Panc1 (cell line): Measurements from ENCODE around the gene C2. TPM values are rescaled to one million over a fixed set of nuclear protein-coding genes. Genes with fewer than 3 reads are reported as not detected.
A peak's percentile ranks its signal among the peaks of the same experiment; 100 is the strongest.

Experiments
- ATAC-seq: fragments of 200-7000 bp; cut with Tn5 transposase; 2 replicates; pipeline ENCODE4 v1.9.1; 2020; ENCODE audit warnings: mild to moderate bottlenecking, moderate library complexity
- Bru-seq: library from RNA; stranded (reverse); fragments of 400-500 nt; gene quantifications from one replicate; lab custom pipeline; 2021; lab: Mats Ljungman, UMichigan
- BruChase-seq, 2 experiments: library from RNA; stranded (reverse); fragments of 400-500 nt; gene quantifications; one replicate each; lab custom pipeline; 2021; lab: Mats Ljungman, UMichigan
- BruUV-seq: library from RNA; stranded (reverse); fragments of 400-500 nt; replicated peaks from 2 replicates; lab custom pipeline; 2021; lab: Mats Ljungman, UMichigan
- CTCF ChIA-PET: fragments of 300-600 bp; sonication (Branson Sonifier 250); formaldehyde crosslinking; loops from one replicate; lab custom pipeline; 2022; ENCODE audit warnings: antibody characterized with exemption; lab: Charles Lee
- POLR2A ChIA-PET: fragments of 300-600 bp; sonication (Branson Sonifier 250); formaldehyde crosslinking; loops from one replicate; lab custom pipeline; 2022; ENCODE audit warnings: antibody characterized with exemption; lab: Charles Lee
- DNase-seq: peaks from one replicate; pipeline ENCODE4 v3.0.0-alpha.2; 2010; ENCODE audit warnings: low read depth, low spot score
- H3K27ac ChIP-seq: 2 replicates; pipeline ENCODE4 v1.5.1; 2011; ENCODE audit warnings: mild to moderate bottlenecking, low read length, inconsistent platforms
- H3K27me3 ChIP-seq: fragments of 200-500 bp; sonication (Bioruptor generic); 2 replicates; pipeline ENCODE4 v1.6.0; 2014; ENCODE audit warnings: low read length, inconsistent platforms; ENCODE audit not compliant: control insufficient read depth, insufficient read depth
- H3K36me3 ChIP-seq: fragments of 200-500 bp; sonication (Bioruptor generic); 2 replicates; pipeline ENCODE4 v1.5.1; 2014; ENCODE audit warnings: inconsistent platforms, mild to moderate bottlenecking, low read length, moderate library complexity; ENCODE audit not compliant: control insufficient read depth, insufficient read depth
- H3K4me1 ChIP-seq: 2 replicates; pipeline ENCODE4 v1.5.1; 2011; ENCODE audit warnings: inconsistent platforms, mild to moderate bottlenecking, low read length, moderate library complexity; ENCODE audit not compliant: control insufficient read depth, insufficient read depth
- H3K4me3 ChIP-seq, 2 experiments: 2 replicates each; pipeline ENCODE4 v1.5.1; 2011 to 2012; ENCODE audit warnings: low read depth in 2 of 2, low read length in 2 of 2, mild to moderate bottlenecking in 2 of 2, inconsistent platforms in 1 of 2, moderate library complexity in 1 of 2
- H3K9me3 ChIP-seq: fragments of 200-500 bp; sonication (Bioruptor generic); 2 replicates; pipeline ENCODE4 v1.5.1; 2014; ENCODE audit warnings: low read depth, mild to moderate bottlenecking, inconsistent platforms, low read length, moderate library complexity; ENCODE audit not compliant: control insufficient read depth, insufficient read depth
- CTCF ChIP-seq: fragments of 450-650 bp; IDR thresholded peaks from 2 replicates; pipeline ENCODE4 v1.5.1; 2017; ENCODE audit warnings: mild to moderate bottlenecking
- POLR2AphosphoS5 ChIP-seq: IDR thresholded peaks from 2 replicates; pipeline ENCODE4 v1.6.1; 2012; ENCODE audit warnings: mild to moderate bottlenecking, low read depth, low read length, moderate library complexity
- REST ChIP-seq, 2 experiments: IDR thresholded peaks; 2 replicates each; pipeline ENCODE4 v1.6.1; 2011 to 2012; ENCODE audit warnings: low read depth in 2 of 2, control low read depth in 1 of 2, low read length in 1 of 2, mild to moderate bottlenecking in 1 of 2, moderate library complexity in 1 of 2; ENCODE audit not compliant: insufficient read depth in 1 of 2
- SIN3A ChIP-seq: IDR thresholded peaks from 2 replicates; pipeline ENCODE4 v1.6.1; 2012; ENCODE audit warnings: low read depth, mild to moderate bottlenecking, low read length, moderate library complexity, borderline replicate concordance; ENCODE audit not compliant: insufficient read depth
- TCF7L2 ChIP-seq: IDR thresholded peaks from 2 replicates; pipeline ENCODE4 v1.6.1; 2011; ENCODE audit warnings: mild to moderate bottlenecking, low read depth, low read length, inconsistent platforms
- in situ Hi-C: cut with HindIII; loops from 2 replicates; pipeline ENCODE4 v1.10.0; 2016; ENCODE audit warnings: low sequenced_read_pairs, low pct_unique_long_range_greater_than_20kb
- intact Hi-C: fragments of 100-400 bp; cut with micrococcal nuclease; formaldehyde crosslinking; loops from one replicate; pipeline ENCODE4 v1.10.0; 2022; ENCODE audit not compliant: unreplicated experiment
- long read RNA-seq: library from polyadenylated mRNA; unstranded; transcript quantifications from one replicate; pipeline ENCODE4 v2.0.0, GENCODE V29; 2021; ENCODE audit not compliant: unreplicated experiment
- polyA plus RNA-seq: library from polyadenylated mRNA; unstranded; fragments of >200 nt; gene quantifications from one replicate; pipeline ENCODE4 v1.2.1, GENCODE V29; 2012; ENCODE audit warnings: missing spikeins; ENCODE audit not compliant: insufficient read length
- total RNA-seq: library from RNA; stranded (reverse); gene quantifications from one replicate; pipeline ENCODE4 v1.2.1, GENCODE V29; 2021; ENCODE audit not compliant: unreplicated experiment

The C2 gene
- total RNA-seq, result 1.0 TPM
- 0.90 TPM for polyA plus RNA-seq
- Bru-seq, nascent RNA, result percentile 52 among the genes with signal in this experiment
- BruChase-seq, experiment 1, labeled RNA remaining after a 2-hour chase, result percentile 53 among the genes with signal in this experiment
- percentile 50 among the genes with signal in this experiment for BruChase-seq, experiment 2, labeled RNA remaining after a 6-hour chase
- long read RNA-seq, partial matches to known transcripts, result 0 of 1 reads
- long read RNA-seq, other reads (novel, unspliced or antisense), result 0 of 1 reads

- intact Hi-C loops, result no loop called here
- no TSS peak for BruUV-seq
- in situ Hi-C loops, result no loop called here
- CTCF ChIA-PET, result no interaction called here
- Histone ChIP-seq H3K27ac (peak within 1 kb of the TSS; percentile 29; the same call in 1 of the 2 replicates), H3K9me3 (no peaks in the 10 kb centered on the region), H3K4me1 (no peaks in the 10 kb centered on the region), H3K4me3 (no peak within 1 kb of the TSS), H3K27me3 (no peaks in the 10 kb centered on the region), H3K36me3 (no peaks in the 10 kb centered on the region)
- TF ChIP-seq SIN3A (no peak), REST (IDR thresholded peaks at IDR 0.05; ENCODE audit: insufficient read depth in 1 of 2, low read depth in 2 of 2, low read length in 1 of 2) (no peak), TCF7L2 (no peak), POLR2AphosphoS5 (no peak), CTCF (no peak)
- POLR2A ChIA-PET, result interaction anchor here (0.6 kb wide), 1 partner anchor 9 kb away, joined by 3 read pairs; no protein-coding TSS in a partner anchor
- ATAC-seq (peak; percentile 22; the same call in 1 of the 2 replicates), DNase-seq (no peak)
These were observed at the start of gene C2 for GRCh38 chr6:31927242-31927862. Gene C2, plus strand, starts transcription at chr6:31927717. Its CDS starts 36 bp downstream, at chr6:31927753.

- no peaks in the 10 kb centered on the region for H3K9me3 ChIP-seq
- no peak overlapping the region for H3K4me3 ChIP-seq
- no TSS peak for BruUV-seq
- in situ Hi-C loops (no loop called here), intact Hi-C loops (no loop called here)
- H3K27me3 ChIP-seq, result no peaks in the 10 kb centered on the region
- ChIA-PET CTCF (no interaction called here), POLR2A (no interaction called here)
- DNase-seq, result no peak
- H3K36me3 ChIP-seq, result no peaks in the 10 kb centered on the region
- peak overlapping the region; percentile 77 for H3K27ac ChIP-seq
- ATAC-seq, result no peak
- H3K4me1 ChIP-seq, result peaks cover 37% of the 10 kb centered on the region
- no peak for TF ChIP-seq CTCF
These were observed 49.3 kb upstream of the C2 start for GRCh38 chr6:31878222-31878621.
